Naive thymus-derived CD4-positive, alpha-beta T cell (primary cell): ENCODE measurements around the gene CNPPD1. TPM values are rescaled to one million over a fixed set of nuclear protein-coding genes. Genes with fewer than 3 reads are reported as not detected.

ENCODE experiments used
- ATAC-seq: fragments of 150-1000 bp; cut with Tn5 transposase; 2 replicates; pipeline ENCODE4 v1.10.0; 2021; ENCODE audit warnings: mild to moderate bottlenecking, moderate library complexity
- CTCF ChIA-PET: fragments of 350-600 bp; sonication (Branson Sonifier 250); formaldehyde crosslinking; loops from one replicate; lab custom pipeline; 2021; ENCODE audit warnings: antibody characterized with exemption; lab: Charles Lee
- POLR2A ChIA-PET: fragments of 350-600 bp; sonication (Branson Sonifier 250); formaldehyde crosslinking; loops from one replicate; lab custom pipeline; 2021; ENCODE audit warnings: antibody characterized with exemption, inconsistent platforms; lab: Charles Lee
- DNase-seq, 9 donors: peaks; one replicate each; pipeline versions ENCODE4 v3.0.0 to v3.0.0-alpha.2; 2020 to 2022; ENCODE audit warnings: mixed read lengths in 1 of 9
- H3K27ac ChIP-seq: one replicate; pipeline ENCODE4 v1.7.0; 2013; ENCODE audit warnings: mild to moderate bottlenecking, low read depth, low read length, moderate library complexity
- H3K27me3 ChIP-seq, 2 donors: one replicate each; pipeline ENCODE4 v1.7.0; 2013; ENCODE audit warnings: low read length in 2 of 2, mild to moderate bottlenecking in 2 of 2, moderate library complexity in 2 of 2; ENCODE audit not compliant: control insufficient read depth in 2 of 2, insufficient read depth in 2 of 2
- H3K36me3 ChIP-seq, 3 experiments: 1 replicate in 2 of 3; 2 replicates in 1 of 3; pipeline ENCODE4 v1.7.0; 2013; ENCODE audit warnings: low read length in 3 of 3, mild to moderate bottlenecking in 3 of 3, moderate library complexity in 1 of 3; ENCODE audit not compliant: insufficient read depth in 3 of 3, control insufficient read depth in 2 of 3
- H3K4me1 ChIP-seq, 2 donors: one replicate each; pipeline ENCODE4 v1.7.0; 2013; ENCODE audit warnings: low read length in 2 of 2, mild to moderate bottlenecking in 2 of 2, moderate library complexity in 1 of 2; ENCODE audit not compliant: control insufficient read depth in 2 of 2, insufficient read depth in 2 of 2
- H3K4me3 ChIP-seq: 2 replicates; pipeline ENCODE4 v1.7.0; 2013; ENCODE audit warnings: mild to moderate bottlenecking, low read length
- H3K9me3 ChIP-seq, 3 experiments: 1 replicate in 2 of 3; 2 replicates in 1 of 3; pipeline ENCODE4 v1.7.0; 2013; ENCODE audit warnings: low read length in 3 of 3; ENCODE audit not compliant: control insufficient read depth in 2 of 3
- H3K27ac Mint-ChIP-seq, 9 donors: one replicate each; pipeline ENCODE4 v1.8.0; 2020 to 2022; ENCODE audit warnings: mixed read lengths in 9 of 9, mild to moderate bottlenecking in 8 of 9, moderate library complexity in 5 of 9, inconsistent platforms in 2 of 9
- H3K27me3 Mint-ChIP-seq, 5 donors: one replicate each; pipeline ENCODE4 v1.8.0; 2021 to 2022; ENCODE audit warnings: mixed read lengths in 5 of 5, mild to moderate bottlenecking in 1 of 5
- H3K36me3 Mint-ChIP-seq, 5 donors: one replicate each; pipeline ENCODE4 v1.8.0; 2020 to 2022; ENCODE audit warnings: mixed read lengths in 5 of 5, mild to moderate bottlenecking in 3 of 5, inconsistent platforms in 1 of 5
- H3K4me1 Mint-ChIP-seq, 7 donors: one replicate each; pipeline ENCODE4 v1.8.0; 2020 to 2022; ENCODE audit warnings: mixed read lengths in 7 of 7, mild to moderate bottlenecking in 3 of 7, inconsistent platforms in 1 of 7
- H3K4me3 Mint-ChIP-seq, 10 donors: one replicate each; pipeline ENCODE4 v1.8.0; 2020 to 2022; ENCODE audit warnings: mild to moderate bottlenecking in 10 of 10, mixed read lengths in 10 of 10, moderate library complexity in 6 of 10, inconsistent platforms in 2 of 10
- H3K9me3 Mint-ChIP-seq, 11 donors: one replicate each; pipeline ENCODE4 v1.8.0; 2020 to 2022; ENCODE audit warnings: mixed read lengths in 11 of 11, mild to moderate bottlenecking in 4 of 11, inconsistent platforms in 1 of 11, moderate library complexity in 1 of 11
- intact Hi-C, 2 donors: fragments of 100-400 bp; cut with micrococcal nuclease; formaldehyde crosslinking; loops; one replicate each; pipeline ENCODE4 v1.15.1; 2023
- polyA plus RNA-seq, 2 donors: library from polyadenylated mRNA; unstranded; fragments of 300-500 nt; fragmentation: Illumina TruSeq; gene quantifications; one replicate each; pipeline ENCODE4 v1.2.3, GENCODE V29; 2021
- total RNA-seq, 6 experiments: library from RNA in 5 of 6; stranded (reverse) in 5 of 6; gene quantifications; 1 replicate in 5 of 6; 2 replicates in 1 of 6; pipeline ENCODE4 v1.2.3 and lab custom pipeline; 2021 to 2026

CNPPD1 gene
- total and polyA plus RNA-seq, 7 experiments from 2014 or later, result 48.2 to 77.6 (median 64.5) TPM

GRCh38 chr2:219158586-219158985 lies 18.1 kb downstream of the CNPPD1 start:
- DNase-seq (no peak), ATAC-seq (no peak)
- H3K4me3 Mint-ChIP-seq, result peak overlapping the region in 2 of 10 donors; percentile 16 to 52
- H3K4me1 Mint-ChIP-seq, result peaks cover 11 to 41% (median 24%) of the 10 kb centered on the region in 7 donors
- peaks cover 0 to 25% (median 9%) of the 10 kb centered on the region in 3 experiments for H3K36me3 ChIP-seq
- peaks cover 4 to 23% (median 22%) of the 10 kb centered on the region in 5 donors for H3K36me3 Mint-ChIP-seq
- no peaks in the 10 kb centered on the region for H3K27me3 Mint-ChIP-seq
- H3K9me3 Mint-ChIP-seq, result no peaks in the 10 kb centered on the region
- H3K27ac Mint-ChIP-seq, result peak overlapping the region in 2 of 9 donors; percentile 16 to 72
- peaks cover 11 to 12% of the 10 kb centered on the region in 2 donors for H3K4me1 ChIP-seq
- H3K27me3 ChIP-seq, result no peaks in the 10 kb centered on the region
- no peak overlapping the region for H3K4me3 ChIP-seq
- intact Hi-C loops, result no loop called here
- ChIA-PET CTCF (interaction anchor here (0.5 to 4.8 kb wide), 20 partner anchors 12 to 244 kb away, joined by 3 to 54 read pairs (median 6); partner anchors contain the start of genes ABCB6, ANKZF1, ATG9A and DNAJB2), POLR2A (interaction anchor here (0.6 to 2.5 kb wide), 15 partner anchors 16 to 141 kb away, joined by 3 to 32 read pairs (median 5); partner anchors contain the start of genes ANKZF1, CNPPD1, DNAJB2 and GLB1L)
- no peak overlapping the region for H3K27ac ChIP-seq
- no peaks in the 10 kb centered on the region for H3K9me3 ChIP-seq

- no peak overlapping the region for H3K4me3 Mint-ChIP-seq
- DNase-seq (no peak), ATAC-seq (no peak)
- Histone ChIP-seq H3K36me3 (peaks cover 0 to 29% (median 9%) of the 10 kb centered on the region in 3 experiments), H3K27ac (no peak overlapping the region), H3K9me3 (no peaks in the 10 kb centered on the region), H3K4me1 (peaks cover 11 to 12% of the 10 kb centered on the region in 2 donors), H3K4me3 (no peak overlapping the region), H3K27me3 (no peaks in the 10 kb centered on the region)
- H3K27me3 Mint-ChIP-seq, result no peaks in the 10 kb centered on the region
- no peaks in the 10 kb centered on the region for H3K9me3 Mint-ChIP-seq
- peaks cover 4 to 26% (median 23%) of the 10 kb centered on the region in 5 donors for H3K36me3 Mint-ChIP-seq
- ChIA-PET CTCF (interaction anchor here (0.6 to 4.8 kb wide), 11 partner anchors 12 to 141 kb away, joined by 3 to 54 read pairs (median 10); partner anchors contain the start of genes DNAJB2, SLC23A3 and ZFAND2B), POLR2A (interaction anchor here (0.6 to 2.5 kb wide), 9 partner anchors 17 to 137 kb away, joined by 3 to 19 read pairs (median 5); partner anchors contain the start of genes GLB1L, STK16, TUBA4A and ZFAND2B)
- intact Hi-C loops, result no loop called here
- H3K27ac Mint-ChIP-seq, result no peak overlapping the region
- H3K4me1 Mint-ChIP-seq, result peaks cover 11 to 38% (median 24%) of the 10 kb centered on the region in 7 donors
Measured at GRCh38 chr2:219158025-219158424, 18.7 kb downstream of the CNPPD1 start.

- ATAC-seq (no peak), DNase-seq (no peak)
- intact Hi-C loops, result no loop called here
- CTCF ChIA-PET, result interaction anchor here (0.7 to 4.8 kb wide), 10 partner anchors 9 to 137 kb away, joined by 3 to 54 read pairs (median 6); partner anchors contain the start of gene SLC23A3
- H3K4me3 ChIP-seq, result no peak overlapping the region
- H3K4me1 ChIP-seq, result peaks cover 11 to 12% of the 10 kb centered on the region in 2 donors
- H3K27ac ChIP-seq, result no peak overlapping the region
- Mint-ChIP-seq H3K27ac (no peak overlapping the region), H3K9me3 (no peaks in the 10 kb centered on the region), H3K36me3 (peaks cover 4 to 26% (median 22%) of the 10 kb centered on the region in 5 donors), H3K4me1 (peaks cover 11 to 34% (median 24%) of the 10 kb centered on the region in 7 donors), H3K4me3 (no peak overlapping the region), H3K27me3 (no peaks in the 10 kb centered on the region)
- H3K36me3 ChIP-seq, result peaks cover 0 to 29% (median 9%) of the 10 kb centered on the region in 3 experiments
- no peaks in the 10 kb centered on the region for H3K9me3 ChIP-seq
- POLR2A ChIA-PET, result interaction anchor here (0.6 to 2.0 kb wide), 6 partner anchors 19 to 386 kb away, joined by 3 to 6 read pairs (median 4); partner anchors contain the start of genes CHPF, TUBA4A and ZFAND2B
- H3K27me3 ChIP-seq, result no peaks in the 10 kb centered on the region
Measured at GRCh38 chr2:219157396-219157795, 19.3 kb downstream of the CNPPD1 start.

GRCh38 chr2:219155054-219155644 lies 21.6 kb downstream of the CNPPD1 start:
- intact Hi-C loops, result loop anchor here (1.0 kb wide), 4 partner anchors 97 to 302 kb away; no protein-coding TSS in a partner anchor
- no peak overlapping the region for H3K4me3 ChIP-seq
- peaks cover 4 to 31% (median 24%) of the 10 kb centered on the region in 5 donors for H3K36me3 Mint-ChIP-seq
- CTCF ChIA-PET, result interaction anchor here (0.6 to 5.1 kb wide), 14 partner anchors 11 to 175 kb away, joined by 3 to 43 read pairs (median 4); partner anchors contain the start of gene ZFAND2B
- no peaks in the 10 kb centered on the region for H3K27me3 ChIP-seq
- H3K27ac ChIP-seq, result no peak overlapping the region
- H3K4me3 Mint-ChIP-seq, result no peak overlapping the region
- ATAC-seq, result peak; percentile 53
- no peaks in the 10 kb centered on the region for H3K9me3 ChIP-seq
- peaks cover 7 to 21% (median 13%) of the 10 kb centered on the region in 7 donors for H3K4me1 Mint-ChIP-seq
- peak in 7 of 9 donors; percentile 35 to 58 (median 54) for DNase-seq
- peaks cover 5 to 6% of the 10 kb centered on the region in 2 donors for H3K4me1 ChIP-seq
- H3K27ac Mint-ChIP-seq, result no peak overlapping the region
- H3K9me3 Mint-ChIP-seq, result no peaks in the 10 kb centered on the region
- H3K27me3 Mint-ChIP-seq, result no peaks in the 10 kb centered on the region
- POLR2A ChIA-PET, result interaction anchor here (0.6 kb wide), 1 partner anchor 21 kb away, joined by 3 read pairs; no protein-coding TSS in a partner anchor
- peaks cover 0 to 37% (median 14%) of the 10 kb centered on the region in 3 experiments for H3K36me3 ChIP-seq

GRCh38 chr2:219149667-219150066 lies 27.1 kb downstream of the CNPPD1 start:
- CTCF ChIA-PET, result no interaction called here
- no peak overlapping the region for H3K4me3 Mint-ChIP-seq
- H3K36me3 Mint-ChIP-seq, result peaks cover 9 to 47% (median 26%) of the 10 kb centered on the region in 5 donors
- ATAC-seq (no peak), DNase-seq (no peak)
- intact Hi-C loops, result no loop called here
- POLR2A ChIA-PET, result no interaction called here
- no peaks in the 10 kb centered on the region for H3K27me3 Mint-ChIP-seq
- H3K27ac Mint-ChIP-seq, result no peak overlapping the region
- Histone ChIP-seq H3K36me3 (peaks cover 0 to 50% (median 19%) of the 10 kb centered on the region in 3 experiments), H3K27ac (no peak overlapping the region), H3K9me3 (no peaks in the 10 kb centered on the region), H3K4me1 (no peaks in the 10 kb centered on the region), H3K27me3 (no peaks in the 10 kb centered on the region), H3K4me3 (no peak overlapping the region)
- peaks cover 0 to 3% (median 0%) of the 10 kb centered on the region in 7 donors for H3K4me1 Mint-ChIP-seq
- H3K9me3 Mint-ChIP-seq, result no peaks in the 10 kb centered on the region

- peaks cover 8 to 64% (median 10%) of the 10 kb centered on the region in 3 experiments for H3K36me3 ChIP-seq
- no peak overlapping the region for H3K27ac ChIP-seq
- H3K9me3 ChIP-seq, result no peaks in the 10 kb centered on the region
- H3K36me3 Mint-ChIP-seq, result peaks cover 29 to 76% (median 67%) of the 10 kb centered on the region in 5 donors
- intact Hi-C loops, result no loop called here
- POLR2A ChIA-PET, result no interaction called here
- no peak overlapping the region for H3K4me3 ChIP-seq
- H3K4me1 Mint-ChIP-seq, result peaks cover 0 to 10% (median 0%) of the 10 kb centered on the region in 7 donors
- CTCF ChIA-PET, result no interaction called here
- H3K27me3 Mint-ChIP-seq, result no peaks in the 10 kb centered on the region
- H3K4me3 Mint-ChIP-seq, result no peak overlapping the region
- ATAC-seq (no peak), DNase-seq (no peak)
- peaks cover 0 to 5% (median 0%) of the 10 kb centered on the region in 11 donors for H3K9me3 Mint-ChIP-seq
- no peak overlapping the region for H3K27ac Mint-ChIP-seq
- no peaks in the 10 kb centered on the region for H3K27me3 ChIP-seq
- H3K4me1 ChIP-seq, result no peaks in the 10 kb centered on the region
Measured at GRCh38 chr2:219142329-219142728, 34.4 kb downstream of the CNPPD1 start.
